GM18858 (cell line): ENCODE data around the gene IDH2.

ENCODE experiments used
- ATAC-seq: cut with Tn5 transposase; IDR thresholded peaks from one replicate; pipeline ENCODE4 v1.9.1; 2021; ENCODE audit not compliant: unreplicated experiment

The IDH2 gene

DNA sequence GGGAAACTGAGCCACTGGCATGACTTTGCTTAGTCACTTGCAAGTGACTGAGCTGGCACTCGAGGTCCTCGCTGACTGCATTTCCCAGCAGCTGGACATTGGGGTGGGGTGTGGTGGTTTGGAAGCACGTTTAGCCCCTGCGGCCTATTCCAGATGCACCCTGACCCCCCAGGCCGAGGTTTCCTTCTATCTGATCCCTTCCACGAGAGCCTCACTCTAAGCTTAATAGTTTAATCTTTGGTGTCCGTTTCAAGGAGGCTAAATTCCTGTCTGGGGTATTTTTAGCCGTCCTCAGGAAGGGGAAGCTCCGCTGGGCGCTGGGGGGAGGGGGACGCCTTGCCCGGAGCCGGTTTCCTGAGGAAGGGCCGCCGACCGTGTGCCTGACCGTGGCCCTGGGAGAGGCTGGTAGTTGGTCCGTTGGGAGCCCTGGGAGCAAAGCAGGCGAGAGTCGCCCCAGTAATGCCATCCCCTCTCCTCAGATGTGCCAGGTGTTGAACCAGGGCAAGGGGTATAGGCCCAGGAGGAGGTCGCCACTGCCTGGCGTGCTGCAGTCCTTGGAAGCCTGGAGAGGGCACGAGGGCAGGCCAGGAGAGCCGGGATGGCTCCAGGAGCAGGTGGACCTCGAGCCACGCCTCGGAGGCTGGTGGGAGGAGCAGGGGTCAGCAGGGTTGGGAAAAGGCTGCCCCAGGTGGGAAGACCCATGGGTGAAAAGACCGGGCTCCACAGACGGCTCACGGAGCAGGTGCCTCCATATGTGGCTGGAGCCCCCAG lies 37.2 kb downstream of the IDH2 start:
- ATAC-seq: no peak

DNA sequence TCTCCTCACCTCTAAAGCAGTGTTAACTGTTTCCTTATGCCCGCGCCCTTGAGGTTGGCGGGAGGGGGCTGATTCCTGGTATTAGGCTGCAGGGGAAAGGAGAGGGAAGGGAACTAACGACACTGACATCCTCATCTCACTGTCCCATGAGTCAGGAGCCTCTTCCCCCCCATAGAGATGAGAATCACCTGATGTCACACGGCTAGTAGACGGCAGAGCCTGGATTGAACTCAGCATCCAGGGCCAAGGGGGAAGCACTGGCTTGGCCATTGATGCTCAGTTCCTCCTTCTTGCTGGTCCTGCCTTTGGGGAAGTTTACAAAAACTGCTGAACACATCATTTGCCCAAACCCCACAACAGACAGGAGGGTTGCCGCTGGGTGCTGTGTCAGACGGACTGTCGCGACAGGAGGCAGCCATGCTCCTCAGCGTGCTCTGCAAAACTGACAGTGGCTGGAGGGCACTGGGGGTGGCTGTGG lies 38.5 kb downstream of the IDH2 start:
- no peak for ATAC-seq

- ATAC-seq: no peak
Observed at GRCh38 chr15:90062973-90063769, 39.1 kb downstream of the IDH2 start.

DNA sequence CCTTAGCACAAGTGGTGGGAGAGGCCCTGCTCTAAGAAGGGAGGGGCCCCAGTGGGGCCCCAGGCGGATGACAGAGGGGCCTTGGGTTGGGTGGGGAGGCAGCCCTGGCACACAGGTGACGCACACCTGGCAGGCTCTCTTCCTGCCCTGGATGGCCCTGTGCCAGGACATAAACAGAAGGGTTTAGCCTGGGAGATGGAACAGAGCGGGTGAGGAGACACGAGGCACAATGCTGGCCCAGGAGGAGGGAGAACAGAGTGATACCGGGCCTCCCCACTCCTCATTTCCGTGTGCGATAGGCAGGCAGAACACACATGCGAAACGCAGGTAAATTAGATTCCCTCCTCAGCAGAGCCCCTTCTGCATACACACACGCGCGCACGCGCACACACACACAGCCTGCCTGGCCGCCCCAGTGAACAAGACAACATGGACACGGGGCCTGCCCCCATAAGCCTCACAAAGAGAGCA lies 39.8 kb downstream of the IDH2 start:
- ATAC-seq: no peak

DNA sequence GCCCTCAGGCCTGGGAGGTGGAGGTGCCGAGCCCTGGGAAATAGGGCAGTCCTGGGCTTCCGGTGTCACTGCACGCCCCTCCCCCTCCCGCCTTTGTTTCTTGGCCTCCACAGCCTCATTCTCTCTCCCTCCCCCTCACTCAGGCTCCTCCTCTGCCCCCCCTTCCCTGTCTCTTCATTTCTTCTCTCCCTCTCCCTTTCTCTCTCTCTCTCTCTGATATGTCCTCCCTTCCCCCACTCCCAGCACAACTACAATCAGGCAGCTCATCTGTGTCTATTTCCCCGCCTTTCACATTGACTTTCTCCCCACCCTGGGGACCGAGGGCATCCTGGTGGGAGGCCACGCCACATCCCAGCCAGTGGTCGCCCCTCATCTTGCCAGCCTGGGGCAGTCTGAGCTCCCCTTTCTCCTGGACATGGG lies 40.2 kb downstream of the IDH2 start:
- ATAC-seq: no peak

- ATAC-seq: no peak
Observed at GRCh38 chr15:90060797-90061196, 41.5 kb downstream of the IDH2 start.

- peak; percentile 83 for ATAC-seq
Observed at GRCh38 chr15:90059208-90059985, 42.9 kb downstream of the IDH2 start.

- ATAC-seq: no peak
Observed at GRCh38 chr15:90058775-90059174, 43.5 kb downstream of the IDH2 start.

- ATAC-seq: no peak
Observed at GRCh38 chr15:90058308-90058707, 44.0 kb downstream of the IDH2 start.

GRCh38 chr15:90056529-90056928 lies 45.7 kb downstream of the IDH2 start:
- no peak for ATAC-seq

DNA sequence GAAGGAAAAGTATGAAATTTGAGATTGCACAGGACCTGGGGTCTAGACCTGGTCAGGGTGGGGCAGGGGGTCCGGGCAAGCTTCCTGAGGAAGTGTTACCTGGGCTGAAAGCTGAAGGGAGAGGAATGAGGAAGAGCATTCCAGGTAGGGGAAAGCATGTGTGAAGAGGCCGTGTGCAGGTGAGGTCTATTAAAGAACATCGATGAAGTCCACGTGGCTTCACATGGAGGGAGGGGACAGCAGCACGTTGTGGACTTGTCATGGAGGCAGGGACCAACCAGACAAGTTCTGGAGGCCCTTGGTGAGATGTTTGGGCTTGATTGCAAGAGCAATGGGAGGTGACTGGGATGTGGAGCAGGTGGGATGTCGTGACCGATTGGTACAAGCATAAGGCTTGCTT lies 47.1 kb downstream of the IDH2 start:
- no peak for ATAC-seq

DNA sequence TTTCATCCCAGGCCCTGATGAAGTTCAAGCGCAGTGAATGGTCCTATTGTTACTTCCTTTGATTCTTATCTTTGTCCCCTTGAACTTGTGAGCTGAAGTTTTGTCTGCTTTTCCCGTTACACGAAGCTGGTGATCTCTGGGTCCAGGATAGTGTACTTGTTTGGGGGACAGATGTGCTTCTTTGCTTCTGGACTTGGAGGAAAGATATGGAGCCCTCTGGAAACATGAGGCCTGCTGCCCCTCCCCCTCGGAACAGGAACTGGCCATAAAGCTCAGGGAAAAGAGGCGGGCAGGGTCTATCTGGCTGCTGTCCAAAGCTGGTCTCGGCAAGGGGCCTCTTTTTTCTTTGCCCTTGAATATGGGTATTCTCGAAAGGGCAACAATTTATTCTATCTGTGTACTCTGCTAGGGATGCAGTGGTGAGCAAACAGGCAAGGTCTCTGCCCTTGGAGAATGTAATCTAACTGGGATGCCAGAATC lies 47.6 kb downstream of the IDH2 start:
- no peak for ATAC-seq

GRCh38 chr15:90053685-90054466 lies 48.4 kb downstream of the IDH2 start:
- no peak for ATAC-seq

- no peak for ATAC-seq
Observed at GRCh38 chr15:90051874-90052273, 50.4 kb downstream of the IDH2 start.

DNA sequence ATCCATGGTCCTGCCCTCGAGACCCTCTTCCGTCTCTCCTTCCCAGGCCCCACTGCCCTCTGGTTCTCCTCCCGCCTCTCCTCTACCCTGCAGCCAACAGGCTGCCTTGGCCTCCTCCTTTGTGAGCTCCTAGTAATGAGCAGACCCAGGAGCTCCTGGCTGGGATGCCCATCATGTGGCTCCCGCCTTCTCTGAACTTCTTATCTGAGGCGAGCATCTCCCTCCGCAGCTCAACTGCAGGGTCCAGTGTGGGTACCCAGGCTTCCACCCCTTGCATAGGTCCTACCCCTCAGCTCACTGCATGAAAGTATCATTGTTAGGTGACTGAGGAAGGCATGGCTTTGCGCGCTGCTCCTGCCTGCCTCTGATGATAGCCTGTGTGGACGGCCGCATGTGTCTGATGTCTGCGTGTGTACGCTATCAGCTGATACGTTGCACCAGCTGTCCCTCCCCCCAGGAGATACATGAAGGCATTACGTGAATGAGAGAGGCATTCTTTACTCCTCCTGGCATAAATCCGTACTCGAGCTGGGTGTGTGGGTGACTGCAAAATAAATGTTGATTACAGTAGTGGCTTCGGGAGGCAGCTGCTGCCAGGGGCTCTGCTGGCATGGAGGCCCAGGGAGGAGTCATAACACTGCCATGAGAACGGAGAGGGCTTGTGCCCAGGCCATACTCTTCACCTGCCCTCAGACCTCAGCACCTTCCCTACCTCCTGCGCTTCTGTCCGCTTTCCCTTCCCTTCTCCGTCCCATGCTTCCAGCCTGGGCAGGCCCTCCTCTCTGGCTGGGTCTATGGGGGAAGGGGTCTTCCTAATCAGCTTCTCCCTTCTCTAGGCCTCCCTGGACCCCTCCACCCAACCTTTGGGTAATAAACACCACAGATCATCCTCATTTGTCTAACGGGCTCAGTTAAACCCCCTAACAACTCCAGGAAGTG lies 52.3 kb downstream of the IDH2 start:
- no peak for ATAC-seq

- ATAC-seq: no peak
Observed at GRCh38 chr15:90049030-90049429, 53.2 kb downstream of the IDH2 start.

DNA sequence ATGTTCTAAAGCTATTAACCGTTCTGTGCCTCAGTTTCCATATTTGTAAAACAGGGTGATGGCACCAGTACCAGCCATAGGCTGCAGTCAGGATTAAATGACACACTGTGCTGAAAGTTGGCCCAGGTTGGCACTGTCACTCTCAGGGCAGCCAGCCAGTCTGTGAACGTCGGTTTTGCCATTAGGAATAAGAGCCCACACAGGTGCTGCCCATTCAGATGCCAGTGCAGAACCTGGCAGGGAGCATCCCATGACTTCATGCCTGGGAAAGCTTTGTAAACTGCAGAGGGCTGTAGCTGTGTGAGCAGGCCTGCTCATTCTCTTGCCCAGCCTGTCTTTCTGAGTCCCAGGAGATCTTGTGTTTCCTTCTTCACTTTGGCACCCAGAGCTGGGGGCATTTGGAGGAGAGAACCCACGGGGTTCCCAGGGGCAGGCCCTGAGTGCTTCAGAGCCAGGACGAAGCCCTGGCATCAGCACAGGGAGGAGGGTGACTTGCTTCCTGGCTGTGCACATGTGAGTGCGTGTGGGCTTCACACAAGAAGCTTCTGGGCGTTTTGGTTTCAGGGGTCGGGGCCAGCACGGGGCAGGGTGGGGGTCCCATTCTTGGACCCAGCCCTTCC lies 54.2 kb downstream of the IDH2 start:
- ATAC-seq: no peak

DNA sequence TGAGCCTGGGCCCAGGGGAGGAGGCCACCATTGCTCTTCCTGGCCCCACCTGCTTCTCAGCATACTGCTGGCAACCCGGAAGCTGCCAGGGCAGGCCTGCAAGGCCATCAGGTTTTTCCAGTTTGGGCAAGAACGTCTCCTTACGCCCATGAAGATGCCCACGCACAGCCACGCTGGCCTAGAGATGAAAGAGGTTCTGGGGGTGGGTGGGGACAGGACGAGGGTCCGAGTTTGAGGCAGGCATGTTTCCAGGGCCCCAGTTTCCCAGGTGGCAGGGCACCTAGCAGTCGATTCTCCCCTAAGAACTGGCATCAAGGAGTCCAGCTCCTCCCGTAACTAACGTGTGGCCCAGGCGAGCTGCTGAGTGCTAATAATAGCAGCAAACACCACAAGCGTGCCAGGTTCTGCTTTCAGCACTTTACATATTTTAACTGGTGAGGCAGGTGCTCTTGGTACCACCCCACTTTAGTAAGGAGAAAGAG lies 55.3 kb downstream of the IDH2 start:
- ATAC-seq: no peak

GRCh38 chr15:90046289-90046688 lies 56.0 kb downstream of the IDH2 start:
- no peak for ATAC-seq
